Gastrocnemius medialis (tissue), 4 donors: Measurements from ENCODE around the gene KAT2A.

ENCODE experiments used
- POLR2A ChIP-seq, 2 donors: fragments of 450-650 bp; IDR thresholded peaks; one replicate each; pipeline ENCODE4 v1.6.1; 2017; ENCODE audit warnings: antibody characterized with exemption in 2 of 2, mild to moderate bottlenecking in 2 of 2, moderate library complexity in 2 of 2
- TF ChIP-seq, protein P1 (sequence below), 5 experiments: fragments of 450-650 bp in 3 of 5; fragments of 200-600 bp in 2 of 5; sonication (generic) in 2 of 5; IDR thresholded peaks in 4 of 5; conservative IDR thresholded peaks in 1 of 5; 1 replicate in 4 of 5; 2 replicates in 1 of 5; pipeline ENCODE4 v1.5.1; 2016 to 2019; ENCODE audit warnings: antibody characterized with exemption in 5 of 5, mild to moderate bottlenecking in 3 of 5, moderate library complexity in 3 of 5

DNA sequence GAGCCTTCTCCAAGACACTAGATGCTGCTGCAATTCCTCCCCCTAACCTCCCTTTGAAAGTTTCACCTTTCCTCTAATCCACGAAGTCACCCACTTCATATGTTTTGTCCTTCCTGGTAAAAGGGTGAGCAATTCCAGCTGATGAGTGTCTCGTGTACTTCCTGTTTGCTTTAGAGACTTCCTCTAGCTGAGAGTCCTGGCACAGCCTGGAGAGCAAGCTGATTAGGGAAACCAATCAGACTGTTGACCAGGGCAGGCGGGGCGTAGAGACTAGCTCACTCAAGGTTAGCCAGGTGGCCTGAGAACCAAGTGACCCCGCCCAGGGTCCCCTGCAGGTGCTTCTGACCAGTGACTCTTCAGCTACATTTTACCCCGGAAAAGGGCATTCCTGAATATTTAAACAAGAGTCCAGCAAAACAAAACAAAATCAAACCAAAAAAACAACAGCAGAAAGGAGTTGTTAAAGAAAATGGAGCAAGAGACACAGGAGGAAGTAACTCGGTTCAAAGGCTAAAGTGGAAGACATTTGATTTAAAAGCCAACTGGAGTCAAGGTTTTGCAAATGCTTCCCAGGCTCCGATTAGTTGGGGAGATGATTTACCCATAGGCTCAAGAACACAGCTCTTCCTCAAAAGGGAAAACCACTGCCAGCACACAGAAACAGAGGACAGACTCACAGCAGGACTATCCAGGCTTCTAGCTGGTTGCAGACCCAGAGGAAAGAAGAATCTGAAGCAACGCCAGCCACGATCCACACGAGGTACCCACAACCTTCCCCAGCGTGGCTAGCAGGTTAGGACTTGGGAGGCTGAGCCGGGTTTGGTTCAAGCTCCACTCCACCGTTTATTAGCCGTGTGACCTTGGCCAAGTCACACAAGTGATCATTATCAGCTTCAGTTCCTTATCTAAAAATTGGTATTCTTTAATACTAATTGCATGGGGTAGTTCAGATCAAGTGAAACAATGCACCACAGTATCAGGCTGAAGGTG, 14.8 kb upstream of the KAT2A start:
- TF ChIP-seq POLR2A (IDR thresholded peaks at IDR 0.05) = no peak
- TF ChIP-seq, protein P1, sequence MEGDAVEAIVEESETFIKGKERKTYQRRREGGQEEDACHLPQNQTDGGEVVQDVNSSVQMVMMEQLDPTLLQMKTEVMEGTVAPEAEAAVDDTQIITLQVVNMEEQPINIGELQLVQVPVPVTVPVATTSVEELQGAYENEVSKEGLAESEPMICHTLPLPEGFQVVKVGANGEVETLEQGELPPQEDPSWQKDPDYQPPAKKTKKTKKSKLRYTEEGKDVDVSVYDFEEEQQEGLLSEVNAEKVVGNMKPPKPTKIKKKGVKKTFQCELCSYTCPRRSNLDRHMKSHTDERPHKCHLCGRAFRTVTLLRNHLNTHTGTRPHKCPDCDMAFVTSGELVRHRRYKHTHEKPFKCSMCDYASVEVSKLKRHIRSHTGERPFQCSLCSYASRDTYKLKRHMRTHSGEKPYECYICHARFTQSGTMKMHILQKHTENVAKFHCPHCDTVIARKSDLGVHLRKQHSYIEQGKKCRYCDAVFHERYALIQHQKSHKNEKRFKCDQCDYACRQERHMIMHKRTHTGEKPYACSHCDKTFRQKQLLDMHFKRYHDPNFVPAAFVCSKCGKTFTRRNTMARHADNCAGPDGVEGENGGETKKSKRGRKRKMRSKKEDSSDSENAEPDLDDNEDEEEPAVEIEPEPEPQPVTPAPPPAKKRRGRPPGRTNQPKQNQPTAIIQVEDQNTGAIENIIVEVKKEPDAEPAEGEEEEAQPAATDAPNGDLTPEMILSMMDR (IDR thresholded peaks at IDR 0.05 in 4 of 5, conservative IDR thresholded peaks at IDR 0.05 in 1 of 5) = no peak
